Measurements from ENCODE around the gene HIRA.
A peak's percentile ranks its signal among the peaks of the same experiment; 100 is the strongest.
"Not testable (repeated sequence)": the region's sequence is repeated elsewhere in the genome, so short reads cannot be mapped to it uniquely, and the experiment has no call there.

HIRA gene

DNA sequence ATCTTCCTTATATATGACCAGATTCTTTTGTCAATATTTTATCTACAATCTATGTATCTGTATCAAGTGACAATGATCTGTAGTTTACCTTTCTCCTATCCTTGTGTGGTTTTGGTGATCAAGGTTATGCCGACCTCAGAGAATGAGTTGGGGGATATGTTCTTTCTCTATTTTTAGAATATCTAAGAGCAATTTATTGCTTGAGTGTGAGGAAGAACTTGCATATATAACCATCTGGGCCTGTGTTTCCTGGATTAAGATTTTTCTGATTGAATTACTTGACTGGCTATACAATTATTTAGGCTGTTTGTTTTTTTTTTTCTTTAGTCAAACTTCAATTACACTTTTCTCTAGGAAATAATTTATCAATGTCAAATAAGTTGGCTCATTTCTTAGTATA, 30.0 kb upstream of the HIRA start:
- no peak for DNase-seq

DNA sequence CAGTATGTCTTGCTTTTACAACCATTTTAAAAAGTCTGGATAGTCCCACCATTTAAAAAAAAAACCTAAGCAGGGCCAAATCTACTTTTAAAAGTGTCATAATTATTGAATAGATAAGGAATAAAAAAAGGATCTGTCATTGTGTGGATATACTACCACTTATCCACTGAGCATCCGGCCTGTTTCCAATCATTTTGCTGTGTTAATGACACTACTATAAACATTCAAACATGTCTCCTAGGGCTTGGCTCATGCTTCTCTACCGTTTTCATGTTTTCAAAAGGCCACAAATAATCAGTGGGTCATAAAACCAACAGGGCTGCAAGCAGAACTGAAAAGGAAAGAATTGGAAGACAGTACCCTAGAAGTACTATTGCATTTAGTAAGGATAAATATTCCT, 28.5 kb upstream of the HIRA start:
- no peak for DNase-seq

DNA sequence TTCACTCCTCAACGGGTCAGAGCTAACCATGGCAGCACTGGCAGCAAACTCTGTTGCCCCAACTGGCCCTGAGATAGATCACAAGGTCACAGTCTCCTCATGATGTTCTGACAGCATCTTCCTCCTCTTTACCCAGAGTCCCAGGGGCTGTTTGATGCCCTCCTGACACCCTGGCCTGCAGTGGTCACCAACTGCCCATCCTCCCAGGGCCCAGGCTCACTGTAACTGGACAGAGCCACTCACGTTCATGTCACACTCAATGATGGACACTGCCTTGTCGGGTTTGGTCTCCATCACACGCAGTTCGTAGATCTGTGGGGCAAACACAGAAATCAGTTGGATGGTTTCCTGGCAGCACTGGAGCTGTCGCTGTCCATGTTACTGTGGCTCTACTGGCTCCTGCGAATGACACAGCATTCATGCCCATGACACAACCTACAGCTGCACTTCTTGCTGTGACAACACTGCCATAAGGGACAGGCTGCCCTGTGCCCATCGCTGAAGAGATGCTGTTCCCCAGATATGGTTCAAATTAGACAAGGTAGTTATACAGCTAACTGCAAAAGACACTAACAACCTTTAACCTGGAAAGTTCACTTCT, 26.4 kb upstream of the HIRA start:
- no peak for DNase-seq

DNA sequence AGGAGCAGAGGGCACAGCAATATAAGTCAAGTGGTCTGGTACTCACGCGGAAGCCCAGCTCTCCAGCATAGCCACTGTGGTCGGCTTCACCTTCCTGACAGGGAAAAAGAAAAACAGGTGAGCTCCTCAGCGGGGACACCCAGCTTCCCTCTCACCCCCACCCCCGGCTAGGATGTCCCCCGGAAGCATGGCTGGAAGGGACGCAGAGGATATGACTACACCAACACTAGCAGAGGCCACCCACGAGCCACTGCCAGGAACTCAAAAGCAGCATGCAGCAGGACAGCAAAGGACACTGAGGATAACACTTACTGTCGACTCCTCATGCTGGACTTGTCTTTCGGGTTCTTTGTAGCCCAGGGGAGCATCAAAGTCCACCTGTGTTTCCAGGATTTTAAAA, 25.0 kb upstream of the HIRA start:
- DNase-seq: no peak

DNA sequence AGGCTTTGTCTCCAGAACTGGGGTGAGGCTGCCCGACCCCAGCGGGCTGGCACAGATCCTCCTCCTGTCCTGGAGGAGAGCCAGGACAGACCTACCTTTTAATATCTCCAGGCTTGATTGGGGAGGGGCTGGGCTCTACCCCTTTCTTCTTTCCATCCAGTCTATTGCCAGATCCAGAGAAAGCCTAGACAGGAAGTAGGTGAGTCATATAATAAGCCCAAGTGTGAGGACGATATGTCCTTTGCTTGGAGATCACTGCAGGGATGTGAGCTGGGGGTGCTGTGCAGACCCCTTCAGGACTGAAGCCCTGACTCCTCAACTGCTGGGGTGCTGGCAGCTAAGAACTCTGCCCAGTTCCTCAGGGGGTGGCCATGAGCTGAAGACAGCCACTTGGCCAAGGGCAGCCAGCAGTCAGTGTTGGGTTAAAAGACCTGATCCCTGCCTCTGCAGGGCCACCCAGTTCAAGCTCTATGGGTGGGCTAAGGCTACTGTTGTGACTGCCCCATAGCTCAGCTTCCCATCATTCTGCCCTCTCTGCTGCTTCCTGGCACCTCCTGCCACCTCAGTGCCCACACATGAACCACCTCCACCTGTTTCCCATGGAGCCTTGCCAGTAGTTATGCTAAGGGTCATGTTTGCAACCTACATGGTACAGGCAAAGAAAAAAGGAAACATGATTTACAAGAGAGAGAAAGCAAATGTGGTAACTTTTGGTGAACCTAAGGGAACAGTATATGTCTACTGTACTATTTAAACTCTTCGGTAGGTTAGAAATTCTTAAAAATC, 24.2 kb upstream of the HIRA start:
- DNase-seq: no peak

DNA sequence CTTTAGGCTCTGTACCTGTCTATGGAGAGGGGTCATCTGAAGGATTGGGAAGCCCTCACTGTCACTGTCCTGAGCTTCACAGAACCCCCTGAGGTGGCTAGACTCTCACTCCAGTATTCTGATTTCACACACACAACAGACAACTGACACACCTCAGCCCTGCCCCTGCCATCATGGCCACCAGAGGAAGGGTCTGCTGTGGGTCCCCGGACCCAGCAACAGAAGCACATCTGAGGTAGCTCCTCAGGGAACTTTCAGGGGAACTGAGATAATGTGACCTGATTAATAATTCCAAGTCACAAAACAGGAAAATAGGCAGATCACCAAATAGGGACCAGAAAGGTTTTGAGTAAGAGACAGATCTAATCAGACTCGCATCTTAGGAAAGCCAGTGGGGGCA, 23.5 kb upstream of the HIRA start:
- DNase-seq: no peak

DNA sequence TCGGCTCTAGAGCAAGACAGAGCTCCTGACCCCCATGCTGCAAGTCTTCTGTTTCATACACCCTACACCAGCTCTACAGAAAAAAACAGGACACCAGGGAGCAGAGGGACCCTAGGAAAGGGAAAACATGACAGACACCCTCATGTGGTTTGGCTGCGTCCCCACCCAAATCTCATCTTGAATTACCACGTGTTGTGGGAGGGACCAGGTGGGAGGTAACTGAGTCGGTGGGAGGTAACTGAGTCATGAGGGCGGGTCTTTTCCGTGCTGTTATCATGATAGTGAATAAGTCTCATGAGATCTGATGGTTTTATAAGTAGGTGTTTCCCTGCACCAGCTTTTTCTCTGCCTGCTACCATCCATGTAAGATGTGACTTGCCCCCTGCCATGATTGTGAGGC, 22.6 kb upstream of the HIRA start:
- DNase-seq: no peak

DNA sequence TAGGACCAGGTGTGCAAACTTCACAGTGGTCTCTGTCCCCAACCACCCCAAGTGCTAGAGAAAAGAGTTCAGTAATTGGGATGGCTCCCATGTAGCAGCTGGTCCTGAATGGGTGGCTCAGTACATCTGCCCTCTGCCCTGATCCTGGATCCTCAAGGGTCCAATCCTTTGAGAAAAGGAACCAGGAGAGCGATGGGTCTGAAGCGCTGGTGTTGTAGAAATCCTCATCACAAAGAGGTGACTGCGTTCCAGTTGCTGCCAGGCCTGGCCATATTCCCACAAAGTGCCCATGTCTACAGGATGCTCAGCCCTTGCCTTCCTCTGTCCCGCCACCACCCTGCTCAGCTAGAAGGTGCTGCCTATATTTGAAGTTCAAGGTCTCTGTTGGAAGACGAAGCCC, 22.2 kb upstream of the HIRA start:
- DNase-seq: no peak

DNA sequence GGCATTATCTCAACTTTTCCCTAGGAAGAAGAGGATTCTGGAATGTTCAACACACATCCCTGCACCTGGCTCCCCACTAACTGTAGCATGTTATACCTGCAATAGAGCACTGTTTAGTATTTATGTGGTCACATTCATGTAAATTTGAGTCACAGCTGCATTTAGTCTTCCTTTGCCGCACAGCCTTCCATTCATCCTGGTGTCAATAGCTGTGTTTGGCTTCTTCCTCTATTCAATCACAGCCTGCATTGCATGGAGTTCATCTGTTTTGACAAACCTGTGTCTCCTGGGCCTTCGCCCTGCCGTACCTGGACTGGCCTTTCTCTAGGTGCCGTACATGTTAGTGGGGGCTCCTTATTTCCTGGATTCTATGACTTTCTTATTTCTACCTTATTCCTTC, 20.0 kb upstream of the HIRA start:
- no peak for DNase-seq

DNA sequence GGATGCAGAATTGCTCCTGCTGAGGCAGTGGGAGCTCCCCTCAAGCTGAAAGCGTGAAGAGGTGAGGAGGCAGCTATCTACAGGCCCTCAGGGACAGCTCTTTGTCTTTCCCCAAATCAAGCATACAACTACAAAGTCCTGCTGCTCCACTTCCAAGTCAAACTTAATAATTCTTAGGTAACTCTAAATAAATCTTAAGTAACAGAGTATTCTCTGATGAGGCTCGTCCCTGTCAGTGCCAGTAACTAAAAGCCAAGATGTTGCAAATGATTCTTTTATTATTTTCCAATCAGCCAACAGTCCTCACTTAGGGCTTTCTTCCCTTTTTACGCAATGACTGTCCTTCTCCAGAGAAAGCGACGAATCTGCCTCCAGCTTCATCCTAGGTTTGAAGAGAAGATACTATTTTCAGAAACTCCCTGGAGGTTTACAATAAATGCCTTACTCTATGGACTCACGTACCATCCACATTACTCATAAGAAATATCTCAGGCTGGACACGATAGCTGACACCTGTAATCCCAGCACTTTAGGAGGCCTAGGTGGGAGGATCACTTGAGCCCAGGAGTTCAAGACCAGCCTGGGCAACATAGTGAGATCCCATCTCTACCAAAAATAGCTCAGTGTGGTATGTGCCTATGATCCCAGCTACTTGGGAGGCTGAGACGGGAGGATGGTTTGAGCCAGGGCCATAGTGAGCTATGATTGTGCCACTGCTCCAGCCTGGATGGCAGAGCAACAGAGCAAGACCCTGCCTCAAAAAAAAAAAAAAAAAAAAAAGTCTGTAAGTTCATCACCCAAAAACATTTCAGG, 19.0 kb upstream of the HIRA start:
- DNase-seq: no peak

DNA sequence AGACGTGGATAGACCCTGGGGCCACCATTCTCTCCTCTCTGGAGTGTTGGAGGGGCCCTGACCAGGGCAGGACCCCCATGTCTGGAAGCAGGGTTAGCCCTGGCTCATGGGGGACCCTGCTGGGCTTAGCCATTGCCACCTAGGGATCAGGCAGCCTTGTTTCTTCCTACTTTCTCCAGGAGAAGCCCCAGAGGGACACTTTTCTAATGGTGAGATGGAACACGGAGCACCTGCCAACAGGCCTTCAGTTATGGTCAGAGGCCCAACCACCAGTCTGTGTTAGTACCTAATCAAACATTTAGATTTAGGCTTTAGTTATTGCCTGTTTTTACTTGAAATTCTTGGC, 17.9 kb upstream of the HIRA start:
- no peak for DNase-seq

DNA sequence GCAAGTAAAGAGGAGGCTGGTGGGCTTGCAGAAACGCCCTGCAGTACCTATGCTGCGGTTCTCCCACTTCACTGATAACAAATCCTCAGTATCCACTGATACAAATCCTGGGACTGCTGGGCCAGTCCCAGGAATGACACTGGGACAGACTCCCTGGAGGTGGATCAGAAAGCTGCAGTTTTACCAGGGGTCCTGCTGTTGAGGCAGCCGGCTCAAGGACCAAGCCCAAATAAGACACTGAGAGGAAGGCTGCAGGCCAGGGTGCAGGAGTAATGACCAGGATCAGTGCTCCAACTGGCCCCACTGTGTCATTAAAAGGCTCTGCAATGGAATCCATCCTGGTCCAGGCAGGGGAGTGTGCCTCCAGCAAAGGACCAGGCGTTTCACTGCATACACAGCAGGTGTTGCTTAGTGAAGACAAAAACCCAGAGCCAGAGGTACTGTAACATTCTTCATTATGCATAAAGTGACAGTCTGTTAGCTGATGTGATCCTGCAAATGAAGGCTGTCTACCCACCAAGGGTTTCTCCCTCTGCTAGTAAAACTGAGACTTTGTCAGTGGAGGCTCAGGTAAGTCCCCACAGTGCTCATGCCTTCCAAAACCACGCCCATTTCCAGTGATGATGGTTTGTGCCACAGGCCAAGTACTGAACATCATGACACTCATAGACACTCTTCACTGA, 17.3 kb upstream of the HIRA start:
- no peak for DNase-seq

DNA sequence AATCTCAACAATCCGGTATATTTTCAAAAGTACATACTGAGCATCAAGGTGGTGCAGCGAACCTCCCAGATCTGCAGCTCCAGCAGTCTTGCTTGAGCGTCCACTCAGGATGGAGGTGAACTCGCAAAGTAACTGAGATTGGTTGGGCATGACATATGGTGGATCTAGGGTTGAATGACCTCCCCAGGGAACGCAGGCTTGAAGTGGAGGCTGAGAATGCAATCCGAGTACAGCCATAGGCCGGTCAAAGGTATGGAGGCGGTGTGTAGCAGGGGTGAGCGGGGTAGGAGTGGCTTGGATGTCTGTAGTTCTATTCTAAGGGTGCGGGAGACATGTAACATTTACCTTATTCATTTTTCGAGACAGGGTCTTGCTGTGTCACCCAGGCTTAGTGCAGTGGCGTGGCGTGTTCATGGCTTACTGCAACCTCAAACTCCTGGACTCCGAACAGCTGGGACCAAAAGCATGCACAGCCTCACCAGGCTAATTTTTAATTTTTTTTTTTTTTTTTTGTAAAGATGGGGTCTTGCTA, 16.6 kb upstream of the HIRA start:
- DNase-seq: peak; percentile 76

DNA sequence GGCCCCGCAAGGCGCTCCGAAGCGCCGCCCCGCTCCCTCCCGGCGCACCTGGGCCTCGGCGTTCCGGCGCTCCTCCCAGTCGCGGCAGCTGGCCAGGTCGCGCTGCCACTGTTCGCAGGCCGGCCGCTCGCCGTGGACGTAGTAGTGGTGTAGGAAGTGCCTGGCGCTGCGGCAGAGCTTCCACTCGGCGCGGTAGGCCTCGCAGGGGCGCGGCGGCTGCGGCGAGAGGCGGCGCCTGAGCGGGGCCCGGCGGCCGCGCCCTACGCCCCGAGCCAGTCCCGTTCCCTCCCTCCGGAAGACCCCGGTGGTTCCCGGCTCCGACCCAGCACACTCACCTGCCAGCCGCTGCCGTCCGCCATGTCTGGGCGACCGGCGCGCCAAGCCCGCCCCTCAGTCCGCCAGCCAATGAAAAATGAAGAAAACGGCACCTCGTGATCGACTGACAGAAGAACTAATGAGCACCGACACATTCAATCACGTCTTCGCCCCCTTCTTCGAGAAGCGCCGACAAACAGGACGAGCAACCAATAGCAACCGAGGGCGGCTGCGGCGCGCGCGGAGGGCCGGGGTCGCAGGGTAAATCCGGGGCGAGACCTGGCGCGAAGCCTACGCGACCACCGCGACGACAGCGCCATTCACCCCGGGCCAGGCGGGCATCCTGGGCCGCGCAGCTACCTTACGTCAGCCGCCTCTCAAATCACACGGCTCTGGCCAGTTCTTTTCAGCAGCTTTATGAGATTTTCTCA, 16.0 kb upstream of the HIRA start, which contains the start of gene C22orf39:
Gene C22orf39 (minus strand): TSS at position 382 of the 746 bp plus-strand sequence. CDS start 23 bp downstream, at position 359.
- peak; percentile 83 for DNase-seq

DNA sequence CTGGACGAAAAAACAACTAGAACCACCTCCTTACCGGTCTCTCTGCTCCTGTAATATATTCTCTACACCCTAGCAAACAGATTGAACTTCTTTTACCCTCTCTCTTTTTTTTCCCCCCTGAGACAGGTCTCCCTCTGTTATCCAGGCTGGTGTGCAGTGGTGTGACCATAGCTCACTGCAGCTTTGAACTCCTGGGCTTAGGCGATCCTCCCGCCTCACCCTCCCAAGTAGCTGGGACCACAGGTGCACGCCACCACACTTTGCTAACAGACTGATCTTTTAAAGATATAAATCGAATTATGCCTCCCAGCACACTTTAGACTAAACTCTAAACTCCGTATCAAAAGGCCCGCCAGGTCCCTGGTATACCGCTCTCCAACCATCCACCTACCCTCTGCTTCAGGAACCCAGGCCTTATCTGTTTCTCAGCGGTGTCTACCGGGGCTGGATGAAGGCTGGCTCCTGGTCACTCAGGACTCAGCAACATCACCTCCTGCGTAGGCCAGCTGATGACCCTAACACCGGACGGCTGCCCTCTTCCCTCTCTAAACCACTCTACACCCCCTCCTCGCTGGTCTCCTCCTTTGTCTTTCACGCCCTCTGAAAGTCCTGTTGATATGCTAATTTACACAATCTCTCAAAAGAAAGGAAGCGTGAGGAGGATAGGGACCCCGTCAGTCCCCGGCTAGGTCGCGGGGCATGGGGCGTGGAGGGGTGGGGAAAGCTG, 15.2 kb upstream of the HIRA start:
- DNase-seq: no peak

DNA sequence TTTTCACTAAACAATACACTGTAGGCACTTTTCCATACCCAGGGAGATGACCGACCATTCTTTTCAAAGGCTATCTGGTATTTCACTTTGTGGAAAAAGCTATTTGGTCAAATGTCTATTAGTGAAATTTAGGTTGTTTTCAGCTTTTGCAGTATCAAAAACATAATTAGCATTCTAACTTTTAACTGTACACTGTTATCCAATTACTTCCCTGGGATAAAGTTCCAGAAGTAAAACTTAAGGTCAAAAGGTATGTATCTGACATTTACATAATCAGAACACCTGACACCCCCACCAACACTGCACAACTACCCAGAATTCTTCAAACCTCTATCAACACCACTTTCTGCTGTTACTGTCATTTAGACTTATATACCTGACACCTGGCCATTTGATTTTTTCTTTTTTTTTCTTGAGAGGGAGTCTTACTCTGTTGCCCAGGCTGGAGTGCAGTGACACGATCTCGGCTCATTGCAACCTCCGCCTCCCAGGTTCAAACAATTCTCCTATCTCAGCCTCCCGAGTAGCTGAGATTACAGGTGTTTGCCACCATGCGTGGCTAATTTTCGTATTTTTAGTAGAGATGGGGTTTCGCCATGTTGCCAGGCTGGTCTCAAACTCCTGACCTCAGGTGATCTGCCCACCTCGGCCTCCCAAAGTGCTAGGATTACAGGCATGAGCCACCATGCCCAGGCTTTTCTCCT, 13.9 kb upstream of the HIRA start:
- not testable (repeated sequence) for DNase-seq

DNA sequence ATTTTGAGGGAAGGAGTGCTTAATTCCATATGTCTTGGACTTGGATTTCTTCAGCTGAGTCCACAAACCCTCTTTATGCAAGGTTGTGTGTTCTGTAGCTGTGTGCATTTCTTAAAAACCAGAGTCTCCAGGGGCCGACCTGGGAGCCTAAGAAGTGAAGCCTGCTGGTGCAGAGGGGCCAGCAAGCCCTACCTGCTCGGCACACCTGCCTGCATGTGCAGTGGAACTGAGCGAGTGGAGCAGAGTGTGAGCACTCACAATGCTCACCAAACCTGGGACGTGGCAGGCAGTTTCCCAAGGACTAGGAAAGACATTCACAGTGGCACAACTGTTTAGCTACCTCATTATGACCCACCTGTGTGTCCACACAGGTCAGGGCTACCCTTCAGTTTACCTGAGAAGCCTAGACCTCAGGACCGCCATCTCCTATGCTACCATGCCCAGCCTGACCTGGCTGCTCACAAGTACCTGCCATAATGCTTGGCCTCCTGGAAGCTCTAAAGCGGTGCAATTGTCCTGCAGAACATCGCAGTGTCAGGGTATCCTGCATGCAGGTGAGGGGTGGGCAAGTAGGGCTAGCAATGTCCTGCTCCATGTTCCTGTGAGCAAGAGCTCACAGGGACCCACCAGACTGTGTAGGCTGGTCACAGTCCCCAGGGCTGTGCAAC, 12.1 kb upstream of the HIRA start:
- no peak for DNase-seq

DNA sequence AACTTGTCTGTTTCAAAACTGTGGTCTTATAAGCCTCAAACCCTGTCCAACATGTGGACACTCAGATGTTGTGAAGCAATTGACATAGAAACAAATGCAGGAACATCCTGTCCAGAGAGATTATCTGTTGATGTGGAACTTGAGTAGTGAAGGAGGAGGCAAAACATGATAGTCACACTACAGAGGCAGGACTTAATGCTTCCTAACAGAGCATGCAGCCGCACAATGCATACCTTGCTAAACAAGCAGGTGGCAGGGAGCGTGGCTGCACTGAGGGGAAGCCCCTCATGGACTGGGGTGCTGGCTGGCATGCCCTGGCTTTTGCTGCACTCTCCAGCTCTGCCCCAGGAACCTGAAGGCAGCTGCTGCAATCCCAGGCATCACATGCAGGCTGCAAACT, 10.6 kb upstream of the HIRA start:
- DNase-seq: no peak

DNA sequence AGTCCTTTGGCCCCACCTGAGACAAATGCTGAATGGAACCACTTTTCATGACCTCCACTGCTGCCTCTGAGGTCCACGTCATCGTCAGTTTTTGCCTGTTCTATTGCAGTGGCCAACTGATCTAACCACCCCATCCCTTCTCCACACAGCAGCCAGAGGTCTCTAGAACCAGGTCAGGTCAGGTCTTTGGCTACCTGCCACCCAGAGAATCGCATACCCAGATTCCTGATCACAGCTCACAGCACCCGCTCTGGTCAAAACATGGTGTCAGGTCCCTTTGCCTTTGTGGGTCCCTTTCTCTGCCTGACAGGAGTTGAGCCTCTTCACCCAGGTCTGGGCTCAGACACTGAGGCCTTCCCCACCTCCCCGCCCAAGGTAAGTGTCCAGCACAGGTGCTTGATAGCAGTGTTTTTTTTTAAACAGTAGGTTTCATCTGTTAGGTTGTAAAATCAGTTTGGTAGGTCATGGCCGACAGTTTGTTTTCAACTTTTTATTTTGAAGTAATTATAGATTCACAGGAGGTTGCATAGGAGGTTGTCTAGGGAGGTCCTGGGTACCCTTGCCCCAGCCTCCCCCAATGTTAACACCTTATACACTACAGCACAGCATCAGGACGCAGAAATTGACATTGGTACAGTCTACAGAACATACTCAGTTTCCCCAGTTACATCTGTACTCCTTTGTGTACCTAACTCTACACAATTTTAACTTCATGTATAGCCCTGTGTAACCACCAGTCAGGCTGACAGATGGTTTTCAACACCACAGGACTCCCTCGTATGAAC, 9.1 kb upstream of the HIRA start:
- DNase-seq: no peak

DNA sequence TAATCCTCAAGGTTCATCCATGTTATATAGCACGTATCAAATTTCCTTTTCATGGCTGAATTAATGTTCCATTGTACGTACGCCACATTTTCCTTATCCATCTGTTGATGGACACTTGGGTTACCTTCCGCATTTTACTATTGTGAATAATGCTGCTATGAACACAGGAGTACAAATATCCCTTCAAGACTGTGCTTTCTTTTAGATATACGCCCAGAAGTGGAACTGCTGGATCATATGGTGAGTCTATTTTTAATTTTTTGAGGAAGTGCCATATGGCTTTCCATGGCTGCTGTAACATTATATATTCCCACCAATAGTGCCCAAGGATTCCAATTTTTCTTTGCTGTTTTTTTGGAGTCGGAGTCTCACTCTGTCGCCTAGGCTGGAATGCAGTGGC, 6.8 kb upstream of the HIRA start:
- DNase-seq: peak; percentile 17
